DOHH2 (cell line): Measurements from ENCODE around the gene KCNQ1.

ENCODE experiments used
- CTCF ChIP-seq: fragments of 200-600 bp; sonication (generic); IDR thresholded peaks from one replicate; pipeline ENCODE4 v1.5.1; 2014; ENCODE audit warnings: antibody characterized with exemption, mild to moderate bottlenecking, low read depth, low read length; ENCODE audit not compliant: poor library complexity, severe bottlenecking
- EZH2phosphoT487 ChIP-seq: fragments of 200-600 bp; sonication (generic); IDR thresholded peaks from 2 replicates; pipeline ENCODE4 v1.6.1; 2017; ENCODE audit warnings: borderline replicate concordance, mild to moderate bottlenecking, antibody characterized with exemption, low read length, moderate library complexity, mixed read lengths

GRCh38 chr11:2656859-2657258 lies 212.1 kb downstream of the KCNQ1 start:
- TF ChIP-seq CTCF (no peak), EZH2phosphoT487 (no peak)
